MM.1S (cell line): Measurements from ENCODE around the gene PIK3C3.

Experiments
- CTCF ChIP-seq: fragments of 300-600 bp; sonication (generic); IDR thresholded peaks from 2 replicates; pipeline ENCODE4 v1.5.1; 2016; ENCODE audit warnings: antibody characterized with exemption, low read length, mixed read lengths
- EZH2 ChIP-seq: fragments of 300-600 bp; sonication (generic); optimal IDR thresholded peaks from 2 replicates; pipeline ENCODE3; 2017; ENCODE audit warnings: low read depth, mild to moderate bottlenecking, antibody characterized with exemption, low read length, mixed read lengths
- EZH2phosphoT487 ChIP-seq: fragments of 300-600 bp; sonication (generic); IDR thresholded peaks from 2 replicates; pipeline ENCODE4 v1.6.1; 2018; ENCODE audit warnings: antibody characterized with exemption, low read length

GRCh38 chr18:42126586-42126985, 171.6 kb downstream of the PIK3C3 start:
- TF ChIP-seq CTCF: no peak
- TF ChIP-seq EZH2phosphoT487: no peak
- TF ChIP-seq EZH2: no peak
